Measurements from ENCODE around the gene PXT1.
"Not testable (repeated sequence)": the region's sequence is repeated elsewhere in the genome, so short reads cannot be mapped to it uniquely, and the experiment has no call there.

Gene PXT1

DNA sequence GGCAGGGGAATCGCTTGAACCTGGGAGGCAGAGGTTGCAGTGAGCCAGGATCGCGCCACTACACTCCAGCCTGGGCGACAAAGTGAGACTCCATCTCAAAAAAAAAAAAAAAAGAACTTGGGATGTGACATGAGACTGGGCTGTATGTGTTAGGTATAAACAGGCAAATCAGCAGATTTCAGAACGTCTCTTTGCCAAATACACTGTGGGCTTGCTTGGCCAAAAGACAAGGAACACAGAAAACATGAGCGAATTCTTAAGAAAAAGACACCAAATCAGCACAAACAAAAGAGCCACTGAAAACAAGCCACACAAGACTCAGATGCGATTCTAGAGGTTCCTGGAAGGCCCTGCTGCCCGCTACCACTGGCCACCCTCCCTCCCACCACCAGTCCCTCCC lies 67.7 kb downstream of the PXT1 start:
- no peak overlapping the region for H3K4me3 Mint-ChIP-seq
- no peak overlapping the region for H3K27ac Mint-ChIP-seq
- H3K4me1 Mint-ChIP-seq (ENCODE audit: low read depth), result peaks cover 6% of the 10 kb centered on the region
- H3K36me3 Mint-ChIP-seq (ENCODE audit: low read depth), result no peaks in the 10 kb centered on the region
- H3K9me3 Mint-ChIP-seq, result no peaks in the 10 kb centered on the region
- H3K27me3 Mint-ChIP-seq (ENCODE audit: low read depth), result peaks cover 3% of the 10 kb centered on the region

DNA sequence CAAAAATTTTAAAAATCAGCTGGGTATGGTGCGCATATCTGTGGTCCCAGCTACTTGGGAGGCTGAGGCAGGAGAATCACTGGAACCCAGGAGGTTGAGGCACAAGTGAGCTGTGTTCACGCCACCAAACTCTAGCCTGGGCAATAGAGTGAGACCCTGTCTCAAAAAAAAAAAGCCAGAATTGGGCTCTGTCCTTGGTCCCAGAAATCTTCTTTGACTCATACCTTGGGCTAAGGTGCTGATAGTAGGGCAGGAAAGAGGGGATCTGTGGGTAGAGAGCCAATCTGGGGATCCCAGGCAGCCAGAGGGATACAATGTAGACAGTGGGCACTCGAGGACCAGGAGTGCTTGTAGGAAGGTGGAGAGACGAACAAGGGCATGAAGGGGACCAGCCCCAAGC lies 68.5 kb downstream of the PXT1 start:
- H3K9me3 Mint-ChIP-seq, result no peaks in the 10 kb centered on the region
- peaks cover 3% of the 10 kb centered on the region for H3K27me3 Mint-ChIP-seq (ENCODE audit: low read depth)
- peaks cover 4% of the 10 kb centered on the region for H3K4me1 Mint-ChIP-seq (ENCODE audit: low read depth)
- no peaks in the 10 kb centered on the region for H3K36me3 Mint-ChIP-seq (ENCODE audit: low read depth)
- no peak overlapping the region for H3K4me3 Mint-ChIP-seq
- H3K27ac Mint-ChIP-seq, result no peak overlapping the region

DNA sequence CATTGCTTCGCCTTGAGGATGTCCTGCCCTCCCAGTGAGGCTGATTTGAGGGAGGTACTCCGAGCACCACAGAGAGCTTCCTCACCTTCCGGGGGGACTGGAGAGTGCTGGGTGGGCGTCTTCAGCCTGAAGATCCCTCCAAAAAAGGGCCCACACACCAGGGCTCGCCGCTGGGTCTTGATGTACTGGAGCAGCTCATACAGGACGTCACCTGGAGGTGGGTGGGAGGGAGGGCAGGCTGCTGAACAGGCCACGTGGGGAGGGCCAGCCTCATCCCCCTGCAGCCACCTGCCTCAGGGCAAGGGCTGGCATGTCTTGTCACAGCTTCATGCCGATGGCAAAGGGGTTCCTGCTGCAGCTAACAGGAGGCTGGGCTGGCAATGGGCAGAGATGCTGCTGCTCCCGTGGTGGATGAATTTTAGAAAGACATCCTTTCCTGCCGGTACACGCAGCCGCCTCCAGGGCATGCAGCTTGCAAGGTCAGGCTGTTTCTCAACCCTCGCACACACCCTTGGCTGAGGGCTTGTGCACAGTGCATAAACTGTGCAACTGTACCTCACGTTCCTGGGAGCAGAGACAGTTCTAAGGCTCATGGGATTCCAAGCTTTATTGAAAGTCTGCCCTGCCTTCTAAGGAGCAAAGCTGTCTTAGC lies 69.2 kb downstream of the PXT1 start:
- Mint-ChIP-seq H3K36me3 (ENCODE audit: low read depth) (peaks cover 2% of the 10 kb centered on the region), H3K4me3 (no peak overlapping the region), H3K27ac (no peak overlapping the region), H3K4me1 (ENCODE audit: low read depth) (peaks cover 2% of the 10 kb centered on the region), H3K9me3 (no peaks in the 10 kb centered on the region), H3K27me3 (ENCODE audit: low read depth) (peaks cover 3% of the 10 kb centered on the region)

DNA sequence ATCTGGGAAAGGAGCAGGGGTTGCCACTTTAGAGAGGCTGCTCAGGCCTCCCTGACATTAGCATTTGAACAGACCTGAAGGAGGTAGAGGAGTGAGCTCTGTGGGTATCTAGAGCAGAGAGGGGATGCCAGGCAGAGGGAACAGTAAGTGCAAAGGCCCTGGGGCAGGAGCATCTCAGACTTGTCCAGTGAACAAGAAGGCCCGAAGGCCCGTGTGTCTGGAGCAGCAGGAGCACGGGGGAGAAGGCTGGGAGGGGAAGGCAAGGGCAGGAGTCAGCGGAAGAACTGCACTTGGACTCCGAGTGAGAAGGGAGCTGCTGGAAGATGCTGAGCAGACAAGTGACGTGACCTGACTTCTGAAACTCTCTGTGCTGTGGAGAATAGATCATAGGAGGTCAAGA lies 70.6 kb downstream of the PXT1 start:
- Mint-ChIP-seq H3K4me1 (ENCODE audit: low read depth) (no peaks in the 10 kb centered on the region), H3K27me3 (ENCODE audit: low read depth) (peaks cover 3% of the 10 kb centered on the region), H3K4me3 (no peak overlapping the region)

DNA sequence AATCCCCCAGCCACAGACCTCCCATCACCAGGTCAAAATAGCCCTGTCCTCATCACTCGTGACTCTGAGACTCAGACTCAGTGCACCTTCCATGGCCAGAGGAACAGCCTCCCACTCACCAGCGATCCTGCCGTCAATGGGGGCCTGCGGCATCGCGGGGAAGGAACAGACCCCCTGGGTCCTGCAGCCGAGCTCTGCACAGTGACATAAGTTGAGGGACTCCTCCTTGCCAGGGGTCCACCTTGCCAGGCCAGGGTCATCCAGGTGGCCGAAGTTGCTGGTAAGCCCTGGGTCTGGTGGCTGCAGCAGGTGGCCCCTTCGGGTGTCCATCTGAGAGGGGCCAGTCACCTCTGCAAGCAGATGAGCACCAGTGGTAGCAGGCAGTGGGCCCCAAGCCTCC lies 71.4 kb downstream of the PXT1 start:
- Mint-ChIP-seq H3K36me3 (ENCODE audit: low read depth) (peaks cover 4% of the 10 kb centered on the region), H3K27ac (no peak overlapping the region), H3K9me3 (no peaks in the 10 kb centered on the region), H3K4me1 (ENCODE audit: low read depth) (no peaks in the 10 kb centered on the region), H3K4me3 (no peak overlapping the region), H3K27me3 (ENCODE audit: low read depth) (peaks cover 3% of the 10 kb centered on the region)

More for the DNA sequence above, 70.6 kb downstream of the PXT1 start:
- H3K36me3 Mint-ChIP-seq (ENCODE audit: low read depth), result peaks cover 4% of the 10 kb centered on the region
- no peaks in the 10 kb centered on the region for H3K9me3 Mint-ChIP-seq
- H3K27ac Mint-ChIP-seq, result no peak overlapping the region

DNA sequence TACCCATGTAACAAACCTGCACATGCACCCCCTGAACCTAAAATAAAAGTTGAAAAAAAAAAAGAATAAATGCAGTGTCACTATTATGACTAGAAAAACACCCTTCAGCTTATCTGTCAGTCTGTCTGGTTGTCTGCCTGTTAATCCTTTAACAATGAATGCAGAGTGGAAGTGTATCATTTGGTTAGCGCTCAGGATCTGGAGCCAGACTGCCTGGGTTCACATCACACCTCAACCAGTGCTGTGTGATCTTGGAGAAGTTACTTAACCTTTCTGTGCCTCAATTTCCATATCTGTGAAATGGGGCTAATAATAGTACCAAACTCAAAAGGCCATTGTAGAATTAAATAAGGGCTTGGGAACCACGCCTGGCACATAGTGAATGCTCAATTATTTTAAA lies 72.0 kb downstream of the PXT1 start:
- Mint-ChIP-seq H3K27me3 (ENCODE audit: low read depth) (peaks cover 3% of the 10 kb centered on the region), H3K4me3 (no peak overlapping the region), H3K4me1 (ENCODE audit: low read depth) (no peaks in the 10 kb centered on the region), H3K36me3 (ENCODE audit: low read depth) (peaks cover 4% of the 10 kb centered on the region), H3K27ac (no peak overlapping the region), H3K9me3 (no peaks in the 10 kb centered on the region)

DNA sequence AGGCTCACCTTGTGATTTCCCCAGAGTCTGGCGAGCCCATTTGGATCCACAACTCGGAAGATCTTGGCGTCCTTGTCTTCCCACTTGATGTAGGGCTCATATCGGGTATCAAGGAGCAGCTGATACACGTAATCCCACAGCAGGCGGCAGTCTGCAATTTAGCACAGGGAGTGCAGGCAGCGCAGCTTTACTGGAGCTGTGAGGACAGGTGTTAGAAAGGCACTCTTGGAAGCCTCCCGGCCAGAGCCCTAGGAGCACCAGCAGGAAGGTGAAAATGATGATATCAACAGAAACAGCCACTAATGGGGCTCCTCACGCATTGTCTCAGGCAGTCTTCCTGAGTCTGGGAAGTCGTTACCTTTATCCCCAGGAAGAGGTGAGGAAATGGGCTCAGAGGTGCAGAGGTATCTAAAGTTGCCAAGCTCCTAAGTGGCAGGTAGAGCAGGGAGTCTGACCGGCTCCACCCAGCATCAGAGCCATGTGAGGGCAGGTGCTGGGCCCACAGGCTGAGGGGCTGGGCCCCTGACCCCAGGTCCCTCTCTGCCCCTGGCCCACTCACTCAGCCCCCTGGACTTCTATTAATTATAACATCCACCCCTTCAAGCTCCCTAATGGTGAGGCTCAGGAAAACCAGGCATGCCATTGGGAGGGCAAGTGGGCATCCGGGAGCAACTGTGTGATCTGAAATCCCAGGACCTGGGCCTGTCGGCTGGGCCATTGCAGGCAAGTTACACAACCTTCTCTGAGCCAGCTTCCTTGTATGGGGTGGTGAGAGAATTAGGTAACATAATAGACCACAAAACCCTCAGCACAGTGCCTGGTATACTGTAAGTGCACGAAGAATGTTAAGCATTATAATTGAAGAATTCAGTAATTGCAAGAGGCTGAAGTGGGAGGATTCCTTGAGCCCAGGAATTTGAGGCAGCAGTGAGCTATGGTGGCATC lies 73.5 kb downstream of the PXT1 start:
- Mint-ChIP-seq H3K27ac (no peak overlapping the region), H3K27me3 (ENCODE audit: low read depth) (no peaks in the 10 kb centered on the region), H3K9me3 (no peaks in the 10 kb centered on the region), H3K4me1 (ENCODE audit: low read depth) (peaks cover 8% of the 10 kb centered on the region), H3K4me3 (no peak overlapping the region), H3K36me3 (ENCODE audit: low read depth) (peaks cover 4% of the 10 kb centered on the region)

DNA sequence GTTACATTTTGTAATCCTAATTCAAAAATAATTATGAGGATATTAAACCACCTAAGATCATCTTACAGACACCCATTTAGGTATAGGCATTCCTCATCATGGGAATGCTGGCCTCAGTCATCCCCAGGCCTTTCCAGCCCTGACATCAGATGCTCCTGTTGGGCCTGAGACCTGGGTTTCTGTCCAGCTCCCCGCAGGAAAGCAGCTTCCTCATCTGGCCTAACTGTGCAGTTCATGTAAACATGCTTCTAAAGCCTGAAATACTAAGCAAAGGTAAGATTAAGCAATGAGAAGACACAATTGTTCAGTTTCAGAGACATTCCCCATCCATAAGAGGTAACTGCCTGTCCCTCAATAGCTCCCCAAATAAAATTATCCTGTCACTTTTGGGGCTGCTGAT lies 74.2 kb downstream of the PXT1 start:
- no peaks in the 10 kb centered on the region for H3K27me3 Mint-ChIP-seq (ENCODE audit: low read depth)
- H3K9me3 Mint-ChIP-seq, result no peaks in the 10 kb centered on the region
- no peak overlapping the region for H3K27ac Mint-ChIP-seq
- peaks cover 4% of the 10 kb centered on the region for H3K36me3 Mint-ChIP-seq (ENCODE audit: low read depth)
- H3K4me1 Mint-ChIP-seq (ENCODE audit: low read depth), result peaks cover 8% of the 10 kb centered on the region
- H3K4me3 Mint-ChIP-seq, result no peak overlapping the region

DNA sequence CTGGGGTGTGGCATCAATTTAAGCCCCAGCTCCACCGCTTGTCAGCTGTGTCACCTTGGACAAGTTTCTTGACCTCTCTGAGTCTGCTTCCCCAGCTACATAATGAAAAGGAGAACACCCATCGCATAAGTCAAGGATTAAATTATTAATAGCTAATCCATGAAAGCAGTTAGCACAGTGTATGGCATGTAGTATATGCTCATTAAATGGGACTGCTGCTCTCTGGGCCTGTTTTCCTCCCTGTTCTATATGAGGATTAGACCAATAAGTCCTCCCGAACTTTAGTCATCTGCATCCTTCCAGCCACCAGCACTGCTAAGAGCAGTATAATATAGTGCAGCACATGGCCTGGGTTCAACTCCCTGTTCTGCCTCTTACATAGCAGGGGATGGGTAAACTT lies 74.9 kb downstream of the PXT1 start:
- Mint-ChIP-seq H3K27ac (no peak overlapping the region), H3K9me3 (no peaks in the 10 kb centered on the region), H3K36me3 (ENCODE audit: low read depth) (peaks cover 6% of the 10 kb centered on the region), H3K4me3 (no peak overlapping the region), H3K27me3 (ENCODE audit: low read depth) (no peaks in the 10 kb centered on the region), H3K4me1 (ENCODE audit: low read depth) (peaks cover 10% of the 10 kb centered on the region)

DNA sequence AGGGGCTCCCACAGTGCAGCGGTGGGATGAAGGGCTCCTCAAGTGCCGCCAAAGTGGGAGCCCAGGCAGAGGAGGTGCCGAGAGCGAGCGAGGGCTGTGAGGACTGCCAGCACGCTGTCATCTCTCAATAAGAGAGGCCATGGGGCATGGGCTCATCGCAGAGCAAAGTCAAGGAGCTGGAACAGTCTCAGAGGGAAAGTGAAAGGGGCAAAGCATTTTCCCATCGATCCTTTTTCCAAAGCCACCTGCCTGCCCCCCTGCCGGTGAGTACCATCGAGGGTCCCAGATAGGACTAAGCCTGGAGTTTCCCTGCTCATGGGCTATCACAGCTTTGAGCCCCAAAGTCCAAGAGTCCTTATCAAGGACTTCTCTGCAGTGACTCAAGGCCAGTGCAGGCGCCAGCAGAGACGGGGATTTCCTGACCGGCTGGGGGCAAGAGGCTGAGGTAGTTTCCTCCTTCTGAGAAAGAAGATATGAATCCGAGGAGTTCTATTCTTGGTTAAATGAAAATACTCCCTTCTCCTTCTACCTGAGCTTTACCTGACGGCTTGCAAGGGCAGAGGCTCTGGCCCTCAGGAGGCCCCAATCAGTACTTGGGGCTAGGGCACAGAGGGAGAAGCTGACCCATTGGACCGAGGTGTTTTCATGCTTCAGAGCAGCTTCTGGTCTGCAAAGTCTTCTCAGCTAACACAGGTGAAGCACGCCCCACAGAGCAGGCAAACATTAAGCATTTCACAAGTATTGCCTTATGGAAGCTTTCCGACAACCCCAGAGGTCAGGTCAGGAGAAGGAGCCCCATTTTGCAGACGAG lies 77.8 kb downstream of the PXT1 start:
- no peak overlapping the region for H3K4me3 Mint-ChIP-seq
- no peaks in the 10 kb centered on the region for H3K9me3 Mint-ChIP-seq
- peaks cover 8% of the 10 kb centered on the region for H3K36me3 Mint-ChIP-seq (ENCODE audit: low read depth)
- H3K27me3 Mint-ChIP-seq (ENCODE audit: low read depth), result no peaks in the 10 kb centered on the region
- H3K4me1 Mint-ChIP-seq (ENCODE audit: low read depth), result peaks cover 13% of the 10 kb centered on the region
- H3K27ac Mint-ChIP-seq, result peak overlapping the region; percentile 75

DNA sequence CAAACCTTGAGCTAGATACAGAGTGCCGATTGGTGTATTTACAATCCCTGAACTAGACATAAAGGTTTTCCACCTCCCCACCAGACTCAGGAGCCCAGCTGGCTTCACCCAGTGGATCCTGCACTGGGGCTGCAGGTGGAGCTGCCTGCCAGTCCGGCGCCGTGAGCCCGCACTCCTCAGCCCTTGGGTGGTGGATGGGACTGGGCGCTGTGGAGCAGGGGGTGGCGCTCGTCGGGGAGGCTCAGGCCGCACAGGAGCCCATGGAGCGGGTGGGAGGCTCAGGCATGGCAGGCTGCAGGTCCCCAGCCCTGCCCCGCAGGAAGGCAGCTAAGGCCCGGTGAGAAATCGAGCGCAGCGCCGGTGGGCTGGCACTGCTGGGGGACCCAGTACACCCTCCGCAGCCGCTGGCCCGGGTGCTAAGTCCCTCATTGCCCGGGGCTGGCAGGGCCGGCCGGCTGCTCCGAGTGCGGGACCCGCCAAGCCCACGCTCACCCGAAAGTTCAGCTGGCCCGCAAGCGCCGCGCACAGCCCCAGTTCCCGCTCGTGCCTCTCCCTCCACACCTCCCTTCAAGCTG lies 78.5 kb downstream of the PXT1 start:
- not testable (repeated sequence) for H3K27me3 Mint-ChIP-seq (ENCODE audit: low read depth); H3K4me3 Mint-ChIP-seq; H3K27ac Mint-ChIP-seq; H3K9me3 Mint-ChIP-seq; H3K36me3 Mint-ChIP-seq (ENCODE audit: low read depth)
- peaks cover 13% of the 10 kb centered on the region for H3K4me1 Mint-ChIP-seq (ENCODE audit: low read depth)

DNA sequence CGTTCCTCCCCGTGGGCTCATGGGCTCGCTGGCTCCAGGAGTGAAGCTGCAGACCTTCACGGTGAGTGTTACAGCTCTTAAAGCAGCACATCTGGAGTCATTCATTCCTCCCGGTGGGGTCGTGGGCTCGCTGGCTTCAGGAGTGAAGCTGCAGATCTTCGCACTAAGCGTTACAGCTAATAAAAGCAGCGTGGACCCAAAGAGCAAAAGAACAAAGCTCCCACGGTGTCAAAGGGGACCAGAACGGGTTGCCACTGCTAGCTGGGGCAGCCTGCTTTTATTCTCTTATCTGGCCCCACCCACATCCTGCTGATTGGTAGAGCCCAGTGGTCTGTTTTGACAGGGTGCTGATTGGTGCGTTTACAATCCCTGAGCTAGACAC lies 79.3 kb downstream of the PXT1 start:
- H3K36me3 Mint-ChIP-seq (ENCODE audit: low read depth); H3K9me3 Mint-ChIP-seq; H3K27me3 Mint-ChIP-seq (ENCODE audit: low read depth); H3K4me3 Mint-ChIP-seq; H3K27ac Mint-ChIP-seq: not testable (repeated sequence)
- peaks cover 19% of the 10 kb centered on the region for H3K4me1 Mint-ChIP-seq (ENCODE audit: low read depth)

DNA sequence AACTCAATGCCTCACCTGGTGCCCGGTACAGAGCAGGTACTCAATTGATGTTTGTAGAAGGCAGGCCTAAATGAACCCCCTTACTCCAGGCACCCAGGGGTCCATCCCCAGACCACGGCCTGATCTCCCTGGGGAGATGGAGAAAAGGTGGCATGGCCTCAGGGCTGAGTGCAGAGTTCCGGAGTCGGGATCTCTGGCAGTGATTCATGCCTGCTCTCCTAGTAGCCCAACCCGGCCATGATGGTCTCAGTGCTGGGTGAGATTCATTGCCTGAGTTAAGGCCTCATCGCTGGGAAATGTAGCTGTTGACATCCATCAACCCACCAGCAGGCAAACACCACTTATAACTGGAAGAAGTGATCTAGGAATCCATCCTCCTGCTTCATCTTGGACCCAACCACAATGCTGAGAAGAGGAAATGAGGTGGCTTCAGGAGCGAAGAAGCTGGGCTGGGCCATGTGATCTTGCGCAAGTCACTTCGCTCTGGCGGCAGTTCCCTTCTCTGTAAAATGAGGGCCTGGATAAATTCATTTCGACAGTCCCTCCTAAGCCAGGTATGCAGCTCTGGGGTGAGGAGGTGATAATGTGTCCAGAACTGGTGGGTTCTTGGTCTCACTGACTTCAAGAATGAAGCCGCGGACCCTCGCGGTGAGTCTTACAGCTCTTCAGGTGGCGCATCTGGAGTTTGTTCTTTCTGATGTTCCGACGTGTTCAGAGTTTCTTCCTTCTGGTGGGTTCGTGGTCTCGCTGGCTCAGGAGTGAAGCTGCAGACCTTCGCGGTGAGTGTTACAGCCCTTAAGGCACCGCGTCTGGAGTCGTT lies 79.9 kb downstream of the PXT1 start:
- Mint-ChIP-seq H3K27ac (no peak overlapping the region), H3K27me3 (ENCODE audit: low read depth) (peaks cover 9% of the 10 kb centered on the region), H3K36me3 (ENCODE audit: low read depth) (peaks cover 6% of the 10 kb centered on the region), H3K4me1 (ENCODE audit: low read depth) (peaks cover 25% of the 10 kb centered on the region), H3K4me3 (no peak overlapping the region), H3K9me3 (no peaks in the 10 kb centered on the region)

DNA sequence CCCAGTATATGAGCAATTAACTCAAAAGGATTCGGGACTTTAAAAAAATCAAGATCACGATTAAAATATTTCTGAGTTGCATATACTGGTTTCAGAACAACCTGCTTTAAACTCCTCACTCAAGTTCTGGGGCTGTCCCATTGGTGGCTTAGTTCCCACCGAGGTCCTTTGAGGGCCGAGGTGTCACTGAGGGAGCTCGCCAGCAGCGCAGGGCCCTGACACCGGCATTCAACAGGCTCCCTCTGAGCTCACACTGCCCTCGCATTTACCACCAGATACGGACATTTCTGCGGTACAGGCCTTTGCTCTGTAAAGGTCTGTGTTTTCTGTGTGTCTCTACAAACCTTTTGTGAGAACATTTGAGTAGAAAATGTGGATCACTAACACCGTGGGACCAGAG lies 81.6 kb downstream of the PXT1 start:
- H3K27ac Mint-ChIP-seq, result no peak overlapping the region
- H3K9me3 Mint-ChIP-seq, result no peaks in the 10 kb centered on the region
- peaks cover 20% of the 10 kb centered on the region for H3K27me3 Mint-ChIP-seq (ENCODE audit: low read depth)

More for the DNA sequence above, 81.6 kb downstream of the PXT1 start:
- Mint-ChIP-seq H3K36me3 (ENCODE audit: low read depth) (peaks cover 4% of the 10 kb centered on the region), H3K4me1 (ENCODE audit: low read depth) (peaks cover 31% of the 10 kb centered on the region), H3K4me3 (no peak overlapping the region)

Data from T-helper 1 cell treated with Interleukin-12 subunit alpha and Interleukin-12 subunit beta and Interleukin-4 antibody, amounts not matched to agents 30 μg/mL and 1 μg/mL, for 36 hours (primary cell).